HEK293 (cell line): Measurements from ENCODE around the gene MKI67.

Experiments
- CTCF ChIA-PET: fragments of 350-600 bp; formaldehyde crosslinking; extraction: SDS; loops from one replicate; lab custom pipeline; 2021; ENCODE audit warnings: antibody characterized with exemption; lab: Yijun Ruan, JAX
- POLR2A ChIA-PET: fragments of 300-600 bp; formaldehyde crosslinking; extraction: SDS; loops from one replicate; lab custom pipeline; 2020; ENCODE audit warnings: antibody characterized with exemption, inconsistent platforms; lab: Yijun Ruan, JAX
- H3K27ac ChIP-seq: fragments of 200-500 bp; sonication (Bioruptor generic); 2 replicates; pipeline ENCODE4 v1.5.1; 2014; ENCODE audit warnings: low read depth, low read length, control low read depth, inconsistent platforms; ENCODE audit errors: extremely low read depth
- H3K36me3 ChIP-seq, 2 experiments: fragments of 200-500 bp in 1 of 2; sonication (Bioruptor generic) in 1 of 2; 1 replicate in 1 of 2; 2 replicates in 1 of 2; pipeline ENCODE4 v1.5.1; 2014 to 2017; ENCODE audit warnings: inconsistent platforms in 2 of 2, low read length in 2 of 2; ENCODE audit not compliant: control insufficient read depth in 2 of 2, insufficient read depth in 1 of 2
- H3K4me1 ChIP-seq: fragments of 200-500 bp; sonication (Bioruptor generic); 2 replicates; pipeline ENCODE4 v1.5.1; 2014; ENCODE audit warnings: mild to moderate bottlenecking, low read length, inconsistent platforms; ENCODE audit not compliant: control insufficient read depth, insufficient read depth
- H3K4me3 ChIP-seq: 2 replicates; pipeline ENCODE4 v1.5.1; 2011; ENCODE audit warnings: low read depth, mild to moderate bottlenecking, control low read depth, low read length, moderate library complexity
- H3K9me3 ChIP-seq: fragments of 200-500 bp; sonication (Bioruptor generic); 2 replicates; pipeline ENCODE4 v1.5.1; 2014; ENCODE audit warnings: low read depth, low read length, inconsistent platforms; ENCODE audit not compliant: control insufficient read depth, insufficient read depth
- EGR2 ChIP-seq: fragments of 450-650 bp; formaldehyde crosslinking; IDR thresholded peaks from 2 replicates; pipeline ENCODE4 v1.5.1; 2016; ENCODE audit warnings: low read depth, missing biosample characterization, missing genetic modification characterization
- GFI1B ChIP-seq: fragments of 450-650 bp; formaldehyde crosslinking; IDR thresholded peaks from 2 replicates; pipeline ENCODE4 v1.5.1; 2016; ENCODE audit warnings: missing biosample characterization, missing genetic modification characterization
- ZEB2 ChIP-seq: fragments of 450-650 bp; formaldehyde crosslinking; IDR thresholded peaks from 2 replicates; pipeline ENCODE4 v1.5.1; 2016; ENCODE audit warnings: missing biosample characterization, missing genetic modification characterization
- ZNF214 ChIP-seq: fragments of 450-650 bp; formaldehyde crosslinking; IDR thresholded peaks from 2 replicates; pipeline ENCODE4 v1.5.1; 2017; ENCODE audit warnings: missing biosample characterization, mild to moderate bottlenecking, missing genetic modification characterization, borderline replicate concordance
- ZNF354C ChIP-seq: fragments of 450-650 bp; formaldehyde crosslinking; IDR thresholded peaks from 2 replicates; pipeline ENCODE4 v1.5.1; 2016; ENCODE audit warnings: missing biosample characterization, missing genetic modification characterization, low read depth, borderline replicate concordance
- ZNF529 ChIP-seq: fragments of 450-650 bp; formaldehyde crosslinking; IDR thresholded peaks from 2 replicates; pipeline ENCODE4 v1.5.1; 2017; ENCODE audit warnings: missing genetic modification characterization, missing biosample characterization; ENCODE audit not compliant: insufficient replicate concordance
- ZNF549 ChIP-seq: fragments of 450-650 bp; IDR thresholded peaks from 2 replicates; pipeline ENCODE4 v1.5.1; 2018; ENCODE audit warnings: missing biosample characterization, missing genetic modification characterization, mild to moderate bottlenecking, inconsistent platforms, moderate library complexity
- ZNF560 ChIP-seq: fragments of 450-650 bp; formaldehyde crosslinking; IDR thresholded peaks from 2 replicates; pipeline ENCODE4 v1.5.1; 2017; ENCODE audit warnings: missing biosample characterization, missing genetic modification characterization, borderline replicate concordance
- ZNF664 ChIP-seq: fragments of 450-650 bp; formaldehyde crosslinking; IDR thresholded peaks from 2 replicates; pipeline ENCODE4 v1.5.1; 2016; ENCODE audit warnings: missing biosample characterization, missing genetic modification characterization
- ZNF677 ChIP-seq: fragments of 450-650 bp; IDR thresholded peaks from 2 replicates; pipeline ENCODE4 v1.5.0; 2018; ENCODE audit warnings: missing biosample characterization, mild to moderate bottlenecking, missing genetic modification characterization, moderate library complexity
- TF ChIP-seq, protein P1 (sequence below): fragments of 450-650 bp; formaldehyde crosslinking; IDR thresholded peaks from 2 replicates; pipeline ENCODE4 v1.5.1; 2016; ENCODE audit warnings: missing biosample characterization, missing genetic modification characterization
- TF ChIP-seq, protein P2 (sequence below): fragments of 450-650 bp; formaldehyde crosslinking; IDR thresholded peaks from 2 replicates; pipeline ENCODE4 v1.5.1; 2017; ENCODE audit warnings: missing biosample characterization, missing genetic modification characterization
- TF ChIP-seq, protein P3 (sequence below): fragments of 450-650 bp; formaldehyde crosslinking; IDR thresholded peaks from 2 replicates; pipeline ENCODE4 v1.5.1; 2016; ENCODE audit warnings: missing biosample characterization, missing genetic modification characterization, borderline replicate concordance

Gene MKI67

GRCh38 chr10:128056303-128057050, 69.7 kb downstream of the MKI67 start:
- H3K9me3 ChIP-seq = no peaks in the 10 kb centered on the region
- no peaks in the 10 kb centered on the region for H3K4me1 ChIP-seq
- POLR2A ChIA-PET = no interaction called here
- no peak overlapping the region for H3K27ac ChIP-seq
- peaks cover 3 to 19% of the 10 kb centered on the region in 2 experiments; a peak in 2 of 3 replicates for H3K36me3 ChIP-seq
- TF ChIP-seq EGR2 (tag by site-specific recombination) (peak; percentile 57; the same call in 1 of the 2 replicates), ZNF549 (tag by site-specific recombination) (no peak), ZEB2 (tag by site-specific recombination) (no peak)
- CTCF ChIA-PET = interaction anchor here (1.3 kb wide), 1 partner anchor 149 kb away, joined by 4 read pairs; the partner anchor contains the start of gene PTPRE
- no peak overlapping the region for H3K4me3 ChIP-seq

- POLR2A ChIA-PET = no interaction called here
- Histone ChIP-seq H3K36me3 (peaks cover 3 to 19% of the 10 kb centered on the region in 2 experiments; a peak in 2 of 3 replicates), H3K4me3 (no peak overlapping the region), H3K4me1 (no peaks in the 10 kb centered on the region), H3K27ac (no peak overlapping the region), H3K9me3 (no peaks in the 10 kb centered on the region)
- CTCF ChIA-PET = interaction anchor here (0.6 to 1.4 kb wide), 2 partner anchors 20 to 22 kb away, joined by 3 to 6 read pairs; no protein-coding TSS in a partner anchor
- TF ChIP-seq ZNF354C (no peak), ZNF214 (tag by site-specific recombination) (no peak), ZNF560 (tag by site-specific recombination) (no peak), ZNF549 (tag by site-specific recombination) (no peak), ZNF664 (no peak), ZNF677 (tag by site-specific recombination) (no peak), GFI1B (no peak)
- TF ChIP-seq, protein P1, sequence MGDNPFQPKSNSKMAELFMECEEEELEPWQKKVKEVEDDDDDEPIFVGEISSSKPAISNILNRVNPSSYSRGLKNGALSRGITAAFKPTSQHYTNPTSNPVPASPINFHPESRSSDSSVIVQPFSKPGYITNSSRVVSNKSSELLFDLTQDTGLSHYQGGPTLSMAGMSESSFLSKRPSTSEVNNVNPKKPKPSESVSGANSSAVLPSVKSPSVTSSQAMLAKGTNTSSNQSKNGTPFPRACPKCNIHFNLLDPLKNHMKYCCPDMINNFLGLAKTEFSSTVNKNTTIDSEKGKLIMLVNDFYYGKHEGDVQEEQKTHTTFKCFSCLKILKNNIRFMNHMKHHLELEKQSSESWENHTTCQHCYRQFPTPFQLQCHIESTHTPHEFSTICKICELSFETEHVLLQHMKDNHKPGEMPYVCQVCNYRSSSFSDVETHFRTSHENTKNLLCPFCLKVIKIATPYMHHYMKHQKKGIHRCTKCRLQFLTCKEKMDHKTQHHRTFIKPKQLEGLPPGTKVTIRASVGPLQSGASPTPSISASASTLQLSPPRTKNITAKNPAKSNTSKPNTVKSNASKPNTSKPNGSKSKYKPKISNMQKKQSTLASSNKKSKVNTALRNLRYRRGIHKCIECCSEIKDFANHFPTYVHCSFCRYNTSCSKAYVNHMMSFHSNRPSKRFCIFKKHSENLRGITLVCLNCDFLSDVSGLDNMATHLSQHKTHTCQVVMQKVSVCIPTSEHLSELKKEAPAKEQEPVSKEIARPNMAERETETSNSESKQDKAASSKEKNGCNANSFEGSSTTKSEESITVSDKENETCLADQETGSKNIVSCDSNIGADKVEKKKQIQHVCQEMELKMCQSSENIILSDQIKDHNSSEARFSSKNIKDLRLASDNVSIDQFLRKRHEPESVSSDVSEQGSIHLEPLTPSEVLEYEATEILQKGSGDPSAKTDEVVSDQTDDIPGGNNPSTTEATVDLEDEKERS (tag by site-specific recombination) = no peak
- TF ChIP-seq, protein P2, sequence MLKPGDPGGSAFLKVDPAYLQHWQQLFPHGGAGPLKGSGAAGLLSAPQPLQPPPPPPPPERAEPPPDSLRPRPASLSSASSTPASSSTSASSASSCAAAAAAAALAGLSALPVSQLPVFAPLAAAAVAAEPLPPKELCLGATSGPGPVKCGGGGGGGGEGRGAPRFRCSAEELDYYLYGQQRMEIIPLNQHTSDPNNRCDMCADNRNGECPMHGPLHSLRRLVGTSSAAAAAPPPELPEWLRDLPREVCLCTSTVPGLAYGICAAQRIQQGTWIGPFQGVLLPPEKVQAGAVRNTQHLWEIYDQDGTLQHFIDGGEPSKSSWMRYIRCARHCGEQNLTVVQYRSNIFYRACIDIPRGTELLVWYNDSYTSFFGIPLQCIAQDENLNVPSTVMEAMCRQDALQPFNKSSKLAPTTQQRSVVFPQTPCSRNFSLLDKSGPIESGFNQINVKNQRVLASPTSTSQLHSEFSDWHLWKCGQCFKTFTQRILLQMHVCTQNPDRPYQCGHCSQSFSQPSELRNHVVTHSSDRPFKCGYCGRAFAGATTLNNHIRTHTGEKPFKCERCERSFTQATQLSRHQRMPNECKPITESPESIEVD (tag by site-specific recombination) = no peak
These were observed 71.0 kb downstream of the MKI67 start for GRCh38 chr10:128055061-128055868.

GRCh38 chr10:128054163-128054970, 71.9 kb downstream of the MKI67 start:
- POLR2A ChIA-PET = no interaction called here
- CTCF ChIA-PET = interaction anchor here (0.6 to 1.4 kb wide), 2 partner anchors 19 to 21 kb away, joined by 3 to 6 read pairs; no protein-coding TSS in a partner anchor
- TF ChIP-seq, protein P3, sequence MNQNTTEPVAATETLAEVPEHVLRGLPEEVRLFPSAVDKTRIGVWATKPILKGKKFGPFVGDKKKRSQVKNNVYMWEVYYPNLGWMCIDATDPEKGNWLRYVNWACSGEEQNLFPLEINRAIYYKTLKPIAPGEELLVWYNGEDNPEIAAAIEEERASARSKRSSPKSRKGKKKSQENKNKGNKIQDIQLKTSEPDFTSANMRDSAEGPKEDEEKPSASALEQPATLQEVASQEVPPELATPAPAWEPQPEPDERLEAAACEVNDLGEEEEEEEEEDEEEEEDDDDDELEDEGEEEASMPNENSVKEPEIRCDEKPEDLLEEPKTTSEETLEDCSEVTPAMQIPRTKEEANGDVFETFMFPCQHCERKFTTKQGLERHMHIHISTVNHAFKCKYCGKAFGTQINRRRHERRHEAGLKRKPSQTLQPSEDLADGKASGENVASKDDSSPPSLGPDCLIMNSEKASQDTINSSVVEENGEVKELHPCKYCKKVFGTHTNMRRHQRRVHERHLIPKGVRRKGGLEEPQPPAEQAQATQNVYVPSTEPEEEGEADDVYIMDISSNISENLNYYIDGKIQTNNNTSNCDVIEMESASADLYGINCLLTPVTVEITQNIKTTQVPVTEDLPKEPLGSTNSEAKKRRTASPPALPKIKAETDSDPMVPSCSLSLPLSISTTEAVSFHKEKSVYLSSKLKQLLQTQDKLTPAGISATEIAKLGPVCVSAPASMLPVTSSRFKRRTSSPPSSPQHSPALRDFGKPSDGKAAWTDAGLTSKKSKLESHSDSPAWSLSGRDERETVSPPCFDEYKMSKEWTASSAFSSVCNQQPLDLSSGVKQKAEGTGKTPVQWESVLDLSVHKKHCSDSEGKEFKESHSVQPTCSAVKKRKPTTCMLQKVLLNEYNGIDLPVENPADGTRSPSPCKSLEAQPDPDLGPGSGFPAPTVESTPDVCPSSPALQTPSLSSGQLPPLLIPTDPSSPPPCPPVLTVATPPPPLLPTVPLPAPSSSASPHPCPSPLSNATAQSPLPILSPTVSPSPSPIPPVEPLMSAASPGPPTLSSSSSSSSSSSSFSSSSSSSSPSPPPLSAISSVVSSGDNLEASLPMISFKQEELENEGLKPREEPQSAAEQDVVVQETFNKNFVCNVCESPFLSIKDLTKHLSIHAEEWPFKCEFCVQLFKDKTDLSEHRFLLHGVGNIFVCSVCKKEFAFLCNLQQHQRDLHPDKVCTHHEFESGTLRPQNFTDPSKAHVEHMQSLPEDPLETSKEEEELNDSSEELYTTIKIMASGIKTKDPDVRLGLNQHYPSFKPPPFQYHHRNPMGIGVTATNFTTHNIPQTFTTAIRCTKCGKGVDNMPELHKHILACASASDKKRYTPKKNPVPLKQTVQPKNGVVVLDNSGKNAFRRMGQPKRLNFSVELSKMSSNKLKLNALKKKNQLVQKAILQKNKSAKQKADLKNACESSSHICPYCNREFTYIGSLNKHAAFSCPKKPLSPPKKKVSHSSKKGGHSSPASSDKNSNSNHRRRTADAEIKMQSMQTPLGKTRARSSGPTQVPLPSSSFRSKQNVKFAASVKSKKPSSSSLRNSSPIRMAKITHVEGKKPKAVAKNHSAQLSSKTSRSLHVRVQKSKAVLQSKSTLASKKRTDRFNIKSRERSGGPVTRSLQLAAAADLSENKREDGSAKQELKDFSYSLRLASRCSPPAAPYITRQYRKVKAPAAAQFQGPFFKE = no peak
- TF ChIP-seq ZNF529 = no peak
- TF ChIP-seq ZNF214 (tag by site-specific recombination) = no peak

More at GRCh38 chr10:128054163-128054970, 71.9 kb downstream of the MKI67 start:
- H3K27ac ChIP-seq = no peak overlapping the region
- H3K4me1 ChIP-seq = no peaks in the 10 kb centered on the region
- H3K4me3 ChIP-seq = no peak overlapping the region
- H3K36me3 ChIP-seq = peaks cover 0 to 20% of the 10 kb centered on the region in 2 experiments; a peak in 1 of 3 replicates
- H3K9me3 ChIP-seq = no peaks in the 10 kb centered on the region
